Uterus (tissue), 2 donors: Measurements from ENCODE around the gene SELP.

Experiments
- CTCF ChIP-seq, 4 experiments: fragments of 200-600 bp in 2 of 4; fragments of 450-650 bp in 2 of 4; sonication (generic) in 2 of 4; IDR thresholded peaks; one replicate each; pipeline ENCODE4 v1.5.1; 2016 to 2019; ENCODE audit warnings: antibody characterized with exemption in 4 of 4, mild to moderate bottlenecking in 2 of 4, moderate library complexity in 1 of 4
- POLR2A ChIP-seq, 2 donors: fragments of 450-650 bp; IDR thresholded peaks; one replicate each; pipeline ENCODE4 v1.6.1; 2016; ENCODE audit warnings: antibody characterized with exemption in 2 of 2, mild to moderate bottlenecking in 1 of 2, moderate library complexity in 1 of 2

DNA sequence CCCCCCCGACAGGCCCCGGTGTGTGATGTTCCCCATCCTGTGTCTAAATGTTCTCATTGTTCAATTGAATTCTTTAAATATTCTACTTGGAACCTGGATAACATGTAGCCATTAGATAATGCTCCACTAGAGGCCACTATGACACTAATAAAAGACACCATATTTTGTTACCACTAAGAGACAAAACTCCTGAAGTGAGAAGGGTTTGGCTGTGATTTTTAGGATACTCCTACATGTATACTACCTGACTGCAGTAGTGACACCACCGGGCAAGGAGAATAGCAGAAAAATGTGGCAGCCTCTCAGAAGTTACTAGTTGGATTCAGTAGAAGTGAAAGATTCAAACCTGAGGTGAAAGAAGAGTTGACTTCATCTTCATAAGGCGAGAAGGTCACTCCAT, 79.6 kb downstream of the SELP start:
- peak; percentile 31 to 55 (median 42) for TF ChIP-seq CTCF (IDR thresholded peaks at IDR 0.05)
- TF ChIP-seq POLR2A (IDR thresholded peaks at IDR 0.05), result no peak
